HG02852 (cell line): Measurements from ENCODE around the gene SLC66A3.

Source experiments
- ATAC-seq: cut with Tn5 transposase; IDR thresholded peaks from one replicate; pipeline ENCODE4 v1.9.1; 2021; ENCODE audit warnings: mild to moderate bottlenecking, moderate library complexity; ENCODE audit not compliant: unreplicated experiment

The SLC66A3 gene

DNA sequence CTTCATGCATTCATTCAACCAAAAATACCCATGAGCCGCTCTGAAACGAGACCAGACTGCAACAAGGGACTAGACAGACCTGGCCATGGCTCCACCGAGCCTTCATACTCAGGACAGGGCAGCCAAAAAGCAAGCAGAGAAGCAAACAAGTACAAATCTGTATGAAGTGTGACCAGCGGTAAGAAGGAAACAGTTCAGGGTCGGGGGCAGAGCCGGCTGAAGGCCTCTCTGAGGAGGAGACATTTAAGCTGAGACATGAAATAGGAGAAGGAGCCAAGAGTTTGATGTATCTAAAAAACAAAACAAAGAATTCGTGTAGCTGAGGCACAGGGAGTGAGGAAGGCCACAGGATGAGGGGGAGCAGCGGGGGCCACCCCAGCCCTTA is 21.3 kb upstream of the SLC66A3 start:
- no peak for ATAC-seq

DNA sequence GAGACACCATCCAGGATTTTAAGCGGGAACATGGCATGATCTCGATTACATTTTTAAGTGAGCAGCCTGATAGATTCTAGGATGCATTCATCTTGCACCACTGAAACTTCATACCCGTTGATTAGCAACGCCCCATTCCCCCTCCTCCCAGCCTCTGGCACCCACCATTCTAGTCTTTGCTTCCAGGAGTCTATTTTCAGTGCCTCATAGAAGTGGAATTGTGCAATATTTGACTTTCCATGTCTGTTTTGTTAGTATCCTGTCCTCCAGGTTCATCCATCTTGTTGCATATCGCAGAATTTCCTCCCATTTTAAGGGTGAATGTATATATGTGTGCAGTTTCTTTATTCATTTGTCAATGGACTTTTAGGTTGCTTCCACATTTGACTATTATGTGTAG is 20.9 kb upstream of the SLC66A3 start:
- ATAC-seq, result no peak

DNA sequence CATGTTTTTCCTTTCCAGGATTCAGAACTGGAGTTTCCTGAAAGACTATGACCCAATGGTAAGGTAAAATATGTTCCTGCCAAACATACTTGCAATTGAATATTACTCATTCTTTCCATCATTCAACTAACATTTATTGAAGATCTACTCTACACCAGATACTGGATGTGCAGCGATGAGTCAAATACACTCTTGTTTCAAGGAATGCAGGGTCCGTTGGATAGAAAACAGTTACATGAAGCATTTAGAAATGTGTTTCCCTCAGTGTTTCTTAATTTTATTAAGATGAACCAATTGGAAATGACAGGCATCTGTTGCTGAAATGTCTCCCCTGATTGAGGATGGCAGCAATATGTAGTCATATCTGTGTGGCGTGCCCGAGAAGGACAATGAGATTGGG is 14.8 kb upstream of the SLC66A3 start:
- no peak for ATAC-seq

DNA sequence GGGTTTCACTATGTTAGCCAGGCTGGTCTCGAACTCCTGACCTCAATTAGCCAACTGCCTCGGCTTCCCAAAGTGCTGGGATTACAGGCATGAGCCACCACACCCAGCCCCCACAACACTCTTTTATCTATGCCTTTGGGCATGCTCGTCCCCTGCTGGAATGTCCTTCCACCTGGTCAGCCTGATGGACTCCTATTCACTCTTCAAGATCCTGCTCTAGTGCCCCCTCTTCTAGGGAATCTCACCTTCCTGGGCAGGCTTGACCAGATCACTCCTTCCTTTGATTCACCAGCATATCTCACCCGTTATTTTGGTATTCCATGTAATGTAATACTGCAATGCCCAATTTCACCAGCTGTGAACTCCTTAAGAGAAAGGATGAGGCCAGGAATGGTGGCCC is 13.9 kb upstream of the SLC66A3 start:
- ATAC-seq, result no peak

DNA sequence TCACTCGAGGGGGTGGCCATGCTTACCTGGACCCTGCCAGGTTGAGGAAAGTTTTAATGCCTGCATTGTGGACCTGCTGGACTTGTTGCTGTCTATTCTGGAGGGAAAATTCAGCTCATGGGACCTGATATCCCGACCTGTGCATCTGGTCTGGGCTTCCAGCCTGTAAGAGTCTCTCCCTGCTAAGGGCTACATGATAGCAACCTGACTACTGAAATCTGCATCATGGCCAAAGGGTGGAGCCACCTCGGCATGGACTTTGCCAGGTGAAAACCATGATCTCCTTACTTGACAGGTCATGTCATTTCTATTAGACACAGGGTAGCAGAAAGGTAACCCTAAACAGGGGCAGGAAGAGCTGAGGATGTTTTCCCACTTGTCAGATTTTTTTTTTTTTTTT is 12.9 kb upstream of the SLC66A3 start:
- ATAC-seq, result no peak

DNA sequence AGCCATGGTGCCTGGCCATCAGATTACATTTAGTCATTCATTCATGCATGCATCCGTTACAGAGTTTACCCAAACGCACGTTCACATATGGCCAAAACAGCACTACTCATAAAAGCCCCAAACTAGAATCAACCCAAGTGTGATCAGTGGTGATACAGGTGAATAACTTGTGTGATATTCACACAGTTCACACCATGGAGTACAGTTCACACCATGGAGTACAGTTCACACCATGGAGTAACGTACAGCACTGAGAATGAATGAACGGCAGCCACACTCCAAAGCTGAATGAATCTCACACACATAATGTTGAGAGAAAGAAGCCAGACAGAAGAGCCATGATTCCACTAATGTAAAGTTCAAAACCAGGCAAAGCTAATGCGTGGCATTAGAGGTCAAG is 12.3 kb upstream of the SLC66A3 start:
- no peak for ATAC-seq

DNA sequence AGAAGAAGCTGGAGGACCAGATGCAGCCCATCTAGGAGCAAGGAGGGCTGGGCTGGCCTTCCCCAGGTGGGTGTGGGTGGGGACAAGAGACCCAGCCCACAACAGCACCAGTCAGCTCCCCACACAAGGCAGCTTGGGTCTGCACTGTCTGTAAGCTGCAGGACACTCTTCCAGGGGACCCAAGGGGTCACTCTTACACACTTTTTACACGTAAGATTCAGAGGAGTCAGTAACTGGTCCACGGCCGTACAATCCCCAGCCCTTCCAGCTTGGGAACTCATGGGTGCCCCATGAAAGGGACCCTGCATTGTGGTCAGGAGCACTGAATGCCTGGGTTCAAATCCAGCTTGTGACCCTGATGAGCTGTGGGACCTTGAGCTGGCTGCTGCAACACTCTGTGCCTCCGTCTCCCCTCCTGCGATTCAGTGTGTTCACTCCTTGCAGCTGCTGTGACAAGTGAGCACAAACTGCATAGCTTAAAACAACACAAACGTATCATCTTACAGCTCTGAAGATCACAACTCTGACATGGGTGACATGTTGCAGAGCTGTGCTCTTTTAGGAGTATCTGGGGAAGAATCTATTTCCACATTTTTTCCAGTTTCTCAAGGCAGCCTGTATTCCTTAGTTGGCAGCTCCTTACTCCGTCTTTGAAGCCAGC is 11.1 kb upstream of the SLC66A3 start:
- no peak for ATAC-seq

DNA sequence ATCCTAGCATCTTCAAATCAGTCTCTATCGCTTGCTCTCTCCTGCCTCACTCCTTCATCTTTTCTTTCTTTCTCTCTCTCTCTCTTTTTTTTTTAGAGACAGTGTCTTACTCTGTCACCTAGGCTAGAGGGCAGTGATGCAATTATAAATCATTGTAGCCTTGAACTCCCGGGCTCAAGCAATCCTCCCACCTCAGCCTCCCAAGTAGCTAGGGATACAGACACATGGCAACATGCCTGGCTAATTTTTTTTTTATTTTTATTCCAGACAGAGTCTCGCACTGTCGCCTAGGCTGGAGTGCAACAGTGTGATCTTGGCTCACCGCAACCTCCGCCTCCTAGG is 10.6 kb upstream of the SLC66A3 start:
- ATAC-seq, result no peak

DNA sequence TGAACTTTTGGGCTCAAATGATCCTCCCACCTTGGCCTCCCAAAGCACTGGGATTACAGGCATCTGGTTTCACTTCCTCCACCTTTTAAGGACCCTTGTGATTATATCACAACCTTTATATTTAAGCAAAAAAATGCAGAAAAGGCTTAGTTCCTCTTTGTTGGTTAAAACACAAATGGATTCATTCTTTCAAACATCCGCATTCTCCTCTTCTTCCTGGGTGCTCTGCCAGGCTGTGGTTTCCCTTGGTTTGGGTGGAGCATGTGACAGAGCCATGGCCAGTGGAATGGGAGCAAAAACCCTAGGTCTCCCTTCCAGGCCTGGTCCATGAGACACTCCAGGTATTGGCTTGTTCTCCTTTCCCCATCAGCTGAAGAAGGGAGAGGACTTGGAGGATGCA is 9.9 kb upstream of the SLC66A3 start:
- no peak for ATAC-seq

DNA sequence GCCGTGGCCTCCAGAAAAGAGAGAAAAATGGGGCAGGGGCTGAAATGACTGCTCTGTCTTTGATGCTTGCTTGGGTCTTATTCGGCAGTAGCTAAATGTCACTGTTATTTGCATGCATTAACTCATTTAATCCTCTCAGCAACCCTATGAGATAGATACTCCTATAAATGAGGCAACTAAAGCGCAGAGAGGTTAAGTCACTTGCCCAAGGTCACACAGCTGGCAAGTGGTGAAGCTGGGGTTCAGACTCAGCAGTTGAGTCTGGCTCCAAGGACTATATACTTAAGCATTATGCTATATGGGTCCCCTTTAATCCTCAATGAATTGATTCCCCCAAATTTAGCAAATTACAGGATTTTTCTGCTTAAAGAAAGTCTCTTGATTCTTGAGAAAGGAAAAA is 9.2 kb upstream of the SLC66A3 start:
- no peak for ATAC-seq

DNA sequence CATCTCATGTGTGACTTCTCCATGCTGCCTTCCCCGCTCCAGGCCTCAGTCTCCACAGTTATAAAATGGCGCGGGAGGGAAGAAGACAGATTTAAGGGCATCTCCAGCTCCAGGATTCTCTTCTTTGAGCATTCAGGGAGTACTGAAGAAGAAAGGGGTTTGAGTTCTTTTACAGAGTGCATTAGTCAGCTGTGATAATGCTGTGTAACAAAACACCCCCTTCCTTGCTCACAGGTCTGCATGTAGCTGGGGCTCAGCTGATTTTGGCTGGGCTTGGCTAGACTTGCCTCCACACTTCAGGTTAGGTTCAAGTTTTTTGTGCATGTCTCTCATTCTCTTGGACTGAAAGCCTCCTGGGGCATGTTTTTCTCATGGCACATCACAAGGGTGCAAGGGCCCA is 8.0 kb upstream of the SLC66A3 start:
- ATAC-seq, result no peak

DNA sequence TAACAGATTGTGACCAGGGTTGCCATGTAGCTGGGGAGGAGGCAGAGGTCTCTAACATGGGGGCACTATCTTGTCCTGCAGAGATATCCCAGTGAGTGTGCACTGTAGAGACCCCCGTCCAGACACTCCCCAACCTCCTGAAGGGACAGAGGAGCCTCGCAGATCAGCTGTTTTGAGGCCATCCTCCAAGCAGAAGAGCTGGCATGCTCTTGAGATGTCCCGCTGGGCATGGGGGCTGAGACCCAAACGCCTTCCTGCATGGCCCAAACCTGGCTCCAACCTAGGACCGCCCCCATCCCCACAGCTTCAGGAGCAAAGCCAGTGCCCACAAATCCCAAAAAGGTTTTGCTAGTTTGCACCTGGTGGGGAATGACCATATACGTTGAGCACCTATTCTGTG is 2.7 kb upstream of the SLC66A3 start:
- ATAC-seq, result no peak

DNA sequence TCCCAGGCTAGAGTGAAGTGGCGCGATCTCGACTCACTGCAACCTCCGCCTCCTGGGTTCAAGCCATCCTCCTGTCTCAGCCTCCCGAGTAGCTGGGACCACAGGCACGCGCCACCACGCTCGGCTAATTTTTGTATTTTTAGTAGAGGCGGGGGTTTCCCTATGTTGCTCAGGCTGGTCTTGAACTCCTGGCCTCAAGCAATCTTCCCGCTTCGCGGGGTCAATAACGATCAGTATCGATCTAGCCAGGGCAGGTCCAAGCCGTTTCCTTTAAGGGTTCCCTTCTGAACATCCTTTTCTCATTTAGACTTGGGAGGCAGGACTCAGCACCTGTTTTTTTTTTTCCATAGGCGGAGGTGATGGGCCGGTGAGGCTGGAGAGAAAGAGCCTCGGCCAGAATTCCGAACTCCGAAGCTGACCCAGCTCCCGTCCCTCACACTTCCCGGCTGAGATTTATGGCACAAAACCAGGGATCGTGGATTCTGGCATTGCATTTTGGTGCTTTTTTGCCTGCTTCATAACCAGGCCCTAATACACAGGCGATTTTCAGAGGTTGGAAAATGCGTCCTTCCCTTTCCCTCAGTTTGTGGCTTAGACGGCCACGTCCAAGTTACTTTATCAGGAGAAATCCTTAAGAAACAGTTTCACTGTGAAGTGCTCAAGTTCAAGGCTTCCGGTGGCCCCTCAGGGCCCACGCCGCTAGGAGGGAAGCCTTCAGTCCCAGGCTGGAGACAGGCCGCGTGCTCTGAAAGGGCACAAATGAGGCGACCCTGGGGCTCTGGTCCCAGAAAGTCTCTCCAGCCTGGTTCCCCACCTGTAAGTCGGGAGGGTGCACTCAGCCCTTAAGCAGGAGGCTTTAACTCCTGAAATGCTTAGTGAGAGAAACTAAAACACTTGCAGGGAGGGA is 998 bp upstream of the SLC66A3 start:
- ATAC-seq, result peak; percentile 12

DNA sequence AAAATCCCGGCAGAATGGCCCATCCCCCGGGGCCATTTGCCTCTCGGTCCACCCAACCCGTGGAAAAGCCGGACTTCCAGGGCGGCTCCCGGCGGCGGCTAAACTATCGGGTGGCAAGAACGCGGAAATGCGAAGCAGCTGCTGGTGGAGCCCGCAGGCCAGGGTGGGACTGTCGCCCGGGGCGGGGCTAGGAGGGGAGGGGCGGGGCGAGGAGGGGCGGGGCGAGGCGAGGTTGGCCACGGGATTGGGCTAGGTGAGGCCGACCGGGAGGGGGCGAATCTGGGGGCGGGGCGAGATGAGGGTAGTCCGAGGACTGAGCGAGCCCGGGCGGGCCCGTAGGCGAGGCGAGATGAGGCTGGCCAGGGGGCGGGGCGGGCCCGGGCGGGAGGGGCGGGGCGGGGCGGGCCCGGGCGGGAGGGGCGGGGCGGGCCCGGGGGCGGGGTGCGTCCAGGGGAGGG is 315 bp upstream of the SLC66A3 start:
- peak; percentile 67 for ATAC-seq

DNA sequence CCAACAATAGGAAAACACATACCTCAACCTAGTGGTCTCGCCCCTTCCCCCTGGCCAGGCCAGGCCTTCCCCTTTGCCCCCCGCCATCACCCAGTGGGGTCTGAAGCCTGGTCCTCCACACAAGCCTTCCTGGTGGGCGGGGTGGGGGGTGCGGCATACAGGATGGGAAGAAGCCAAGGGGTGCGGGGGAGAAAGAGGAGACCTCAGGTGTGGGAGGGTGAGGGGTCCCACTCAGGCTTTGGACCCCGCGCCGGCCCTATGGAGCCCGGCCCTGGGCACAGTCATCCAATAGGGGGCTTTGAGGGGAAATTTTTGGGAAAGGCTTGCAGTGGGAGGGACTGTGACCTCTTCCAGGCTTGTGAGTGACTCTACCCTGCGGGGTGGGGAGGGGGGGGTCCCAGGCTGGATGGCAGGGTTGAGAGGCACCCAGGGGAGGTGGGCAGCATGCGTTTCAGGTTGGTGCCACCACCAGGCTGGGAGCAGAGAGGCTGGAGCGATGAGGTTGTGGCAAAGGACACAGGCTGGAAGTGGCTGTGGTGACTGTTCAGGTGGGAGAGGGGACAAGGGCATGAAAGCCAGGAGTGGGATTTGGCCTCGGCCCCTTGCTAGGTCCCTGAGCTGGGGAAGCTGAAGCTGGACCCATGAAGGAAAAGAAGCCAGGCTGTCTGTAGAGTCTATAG is 1.3 kb downstream of the SLC66A3 start:
- ATAC-seq, result no peak

DNA sequence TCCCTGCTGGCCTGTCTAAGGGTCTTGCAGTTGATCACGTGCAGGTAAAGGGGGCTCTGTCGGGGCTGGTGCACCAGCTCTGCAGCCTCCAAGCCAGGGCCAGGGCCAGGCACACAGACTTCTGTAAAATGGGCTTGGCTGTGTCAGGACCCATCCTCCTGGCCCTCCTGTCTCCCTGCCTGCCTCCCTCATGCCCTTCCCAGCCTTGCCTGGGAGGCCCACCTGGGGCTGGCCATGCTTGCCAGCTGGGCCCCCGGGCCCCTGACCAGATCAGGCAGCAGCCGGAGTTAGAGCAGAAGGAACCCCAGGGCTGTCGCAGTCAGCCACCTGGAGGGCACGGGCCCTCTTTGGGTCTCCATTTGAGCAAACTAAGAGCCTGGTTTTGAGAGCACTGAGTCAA is 2.0 kb downstream of the SLC66A3 start:
- no peak for ATAC-seq

DNA sequence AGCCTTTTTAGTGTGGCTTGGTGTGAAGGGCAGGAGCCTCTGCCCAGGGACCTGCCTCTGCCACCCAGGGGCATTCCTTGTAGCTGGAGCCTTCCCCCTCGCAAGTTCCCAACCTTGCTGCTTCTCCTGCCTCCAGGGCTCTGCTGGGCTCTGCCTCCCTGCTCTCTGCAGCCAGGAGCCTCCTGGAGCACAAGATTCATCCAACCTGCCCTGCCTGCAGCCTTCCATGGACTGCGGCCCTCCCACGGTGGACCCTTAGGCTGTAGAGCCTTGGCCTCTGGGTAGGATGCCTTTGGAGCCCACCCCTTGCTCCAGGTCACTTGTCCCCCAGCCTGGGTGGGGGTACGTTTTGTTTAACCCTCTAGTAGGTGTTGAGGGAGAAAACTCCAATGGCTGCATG is 2.5 kb downstream of the SLC66A3 start:
- ATAC-seq, result no peak

DNA sequence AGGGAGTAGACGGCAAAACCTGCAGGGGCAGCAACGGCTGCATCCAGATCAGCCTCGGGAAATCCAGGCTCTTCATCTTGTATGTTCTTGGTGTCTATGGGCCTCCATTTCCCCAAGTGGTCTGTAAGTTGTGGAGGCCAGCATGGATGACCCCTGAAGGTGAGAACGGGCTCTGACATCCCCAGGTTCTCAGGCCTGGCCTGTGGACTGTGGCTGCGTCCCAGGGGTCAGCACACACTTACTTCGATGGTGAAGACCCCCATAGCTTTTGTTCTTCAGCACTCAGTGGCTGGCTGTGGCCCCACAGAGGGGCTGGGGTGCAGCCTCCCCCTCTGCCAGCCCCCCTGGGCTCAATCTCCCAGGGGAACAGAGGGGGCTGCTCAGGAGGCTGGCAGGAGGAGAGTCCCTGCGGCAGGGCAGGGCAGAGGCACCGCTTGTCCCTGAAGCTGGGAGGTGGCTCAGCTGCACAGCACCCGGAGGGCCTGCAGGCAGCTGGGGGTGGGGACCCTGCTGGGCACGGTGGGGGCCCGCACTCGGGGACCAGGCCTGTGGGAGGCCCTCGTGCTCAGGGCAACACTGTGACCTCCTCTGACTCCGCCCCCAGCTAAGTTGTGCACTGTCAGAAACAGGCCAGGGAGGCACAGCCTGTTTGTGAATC is 3.8 kb downstream of the SLC66A3 start:
- ATAC-seq, result no peak

DNA sequence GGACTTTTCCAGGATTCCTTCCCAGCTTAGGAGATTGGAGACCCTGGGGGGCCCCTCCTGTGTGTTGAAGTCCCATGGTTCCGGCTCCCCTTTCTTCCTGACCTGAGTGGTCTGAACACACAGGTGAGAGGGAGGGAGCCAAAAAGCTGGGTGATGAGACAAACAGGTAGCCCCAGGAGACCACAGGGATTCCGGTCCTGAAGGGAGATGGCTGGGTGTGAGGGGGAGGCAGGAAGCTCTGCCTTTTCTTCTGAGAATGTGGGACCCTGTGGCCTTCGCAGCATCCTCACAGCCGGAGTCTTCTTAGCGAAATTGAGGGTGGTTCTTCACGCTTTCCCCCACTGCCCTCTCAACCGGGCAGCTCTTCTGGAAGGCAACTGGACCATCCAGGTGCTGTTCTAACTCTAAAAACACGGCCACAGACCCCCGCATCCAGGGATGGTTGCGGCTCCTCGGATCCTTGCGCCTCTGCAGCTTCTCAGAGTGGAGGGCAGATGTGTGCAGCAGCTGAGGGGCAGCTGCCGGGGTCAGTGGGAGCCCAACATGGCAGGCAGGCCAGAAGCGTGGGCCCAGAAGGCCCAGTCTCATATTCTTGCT is 4.4 kb downstream of the SLC66A3 start:
- ATAC-seq, result no peak

DNA sequence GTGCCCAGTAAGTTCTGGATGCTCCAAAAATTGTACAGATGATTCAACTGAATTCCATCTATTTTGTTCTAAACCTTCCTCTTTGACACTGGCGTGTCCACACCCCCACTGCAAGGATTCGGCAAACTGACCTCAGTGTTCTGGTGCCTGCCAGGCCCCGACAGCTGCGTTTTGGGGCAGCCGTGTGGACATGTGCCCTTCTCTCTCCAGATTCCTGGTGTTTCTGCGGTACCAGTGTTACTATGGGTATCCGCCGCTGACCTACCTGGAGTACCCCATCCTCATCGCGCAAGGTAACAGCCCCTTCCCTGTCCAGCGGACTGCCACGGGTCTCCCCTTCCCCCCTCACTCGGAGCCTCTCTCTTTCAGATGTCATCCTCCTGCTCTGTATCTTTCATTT is 5.0 kb downstream of the SLC66A3 start:
- ATAC-seq, result no peak
